Neuronal stem cell (in vitro differentiated cells): ENCODE measurements around the gene C21orf58.

Source experiments
- DNase-seq: peaks from one replicate; pipeline ENCODE4 v3.0.0-alpha.2; 2013; ENCODE audit warnings: low spot score
- H2AFZ ChIP-seq: one replicate; pipeline ENCODE4 v1.6.1; 2013; ENCODE audit warnings: mild to moderate bottlenecking, low read length, inconsistent platforms
- H2AK5ac ChIP-seq: 2 replicates; pipeline ENCODE4 v1.6.1; 2013; ENCODE audit warnings: low read depth, mild to moderate bottlenecking, inconsistent platforms, low read length, moderate library complexity, mixed read lengths
- H2BK120ac ChIP-seq: 2 replicates; pipeline ENCODE4 v1.6.1; 2013; ENCODE audit warnings: low read depth, mild to moderate bottlenecking, inconsistent platforms, low read length, moderate library complexity, mixed read lengths
- H2BK12ac ChIP-seq: one replicate; pipeline ENCODE4 v1.6.1; 2013; ENCODE audit warnings: low read length, inconsistent platforms
- H2BK15ac ChIP-seq: 2 replicates; pipeline ENCODE4 v1.6.1; 2013; ENCODE audit warnings: mild to moderate bottlenecking, low read length, inconsistent platforms, mixed read lengths
- H2BK5ac ChIP-seq: one replicate; pipeline ENCODE4 v1.6.1; 2013; ENCODE audit warnings: inconsistent platforms, mild to moderate bottlenecking, low read length, moderate library complexity
- H3K14ac ChIP-seq: one replicate; pipeline ENCODE4 v1.6.1; 2013; ENCODE audit warnings: low read length, inconsistent platforms
- H3K18ac ChIP-seq: 2 replicates; pipeline ENCODE4 v1.6.1; 2013; ENCODE audit warnings: low read length, inconsistent platforms
- H3K23ac ChIP-seq: 2 replicates; pipeline ENCODE4 v1.6.1; 2013; ENCODE audit warnings: low read depth, mild to moderate bottlenecking, mixed read lengths, low read length, inconsistent platforms; ENCODE audit not compliant: poor library complexity
- H3K27ac ChIP-seq: replicated peaks from 3 replicates; pipeline ENCODE4 v1.5.1; 2013; ENCODE audit warnings: low read length, inconsistent platforms
- H3K27me3 ChIP-seq, 3 experiments: 2 replicates each; pipeline ENCODE4 v1.6.1; 2013; ENCODE audit warnings: low read length in 3 of 3, mild to moderate bottlenecking in 2 of 3, inconsistent platforms in 1 of 3, low read depth in 1 of 3, mixed read lengths in 1 of 3, moderate library complexity in 1 of 3; ENCODE audit not compliant: control insufficient read depth in 3 of 3, insufficient read depth in 3 of 3
- H3K36me3 ChIP-seq, 2 donors: replicated peaks in 1 of 2; 2 replicates each; pipeline ENCODE4 v1.6.1; 2013; ENCODE audit warnings: low read length in 2 of 2; ENCODE audit not compliant: control insufficient read depth in 2 of 2, insufficient read depth in 2 of 2
- H3K4ac ChIP-seq: 2 replicates; pipeline ENCODE4 v1.6.1; 2013; ENCODE audit warnings: inconsistent platforms, mild to moderate bottlenecking, low read length, moderate library complexity
- H3K4me1 ChIP-seq, 2 donors: 1 replicate in 1 of 2; 2 replicates in 1 of 2; pipeline ENCODE4 v1.6.1; 2013; ENCODE audit warnings: low read length in 2 of 2, low read depth in 1 of 2; ENCODE audit not compliant: control insufficient read depth in 2 of 2, insufficient read depth in 1 of 2
- H3K4me2 ChIP-seq: one replicate; pipeline ENCODE4 v1.6.1; 2013; ENCODE audit warnings: mild to moderate bottlenecking, low read length, inconsistent platforms; ENCODE audit not compliant: insufficient read depth, poor library complexity, severe bottlenecking
- H3K4me3 ChIP-seq, 2 donors: 2 replicates each; pipeline ENCODE4 v1.5.1; 2013; ENCODE audit warnings: low read length in 2 of 2, mild to moderate bottlenecking in 2 of 2, inconsistent platforms in 1 of 2, moderate library complexity in 1 of 2
- H3K79me1 ChIP-seq: one replicate; pipeline ENCODE4 v1.6.1; 2013; ENCODE audit warnings: low read depth, mild to moderate bottlenecking, inconsistent platforms, low read length, moderate library complexity
- H3K9ac ChIP-seq: one replicate; pipeline ENCODE4 v1.6.1; 2013; ENCODE audit warnings: mild to moderate bottlenecking, low read depth, low read length, inconsistent platforms; ENCODE audit not compliant: poor library complexity
- H3K9me3 ChIP-seq, 2 donors: replicated peaks in 1 of 2; 2 replicates each; pipeline versions ENCODE3 to v1.6.1; 2013; ENCODE audit warnings: low read length in 2 of 2, mild to moderate bottlenecking in 2 of 2, inconsistent platforms in 1 of 2, low read depth in 1 of 2, mixed read lengths in 1 of 2, moderate library complexity in 1 of 2; ENCODE audit not compliant: control insufficient read depth in 2 of 2, insufficient read depth in 1 of 2
- H4K8ac ChIP-seq: one replicate; pipeline ENCODE4 v1.6.1; 2013; ENCODE audit warnings: low read depth, mild to moderate bottlenecking, inconsistent platforms, low read length, moderate library complexity
- H4K91ac ChIP-seq: one replicate; pipeline ENCODE4 v1.6.1; 2013; ENCODE audit warnings: low read length, low read depth, mild to moderate bottlenecking, inconsistent platforms; ENCODE audit not compliant: poor library complexity
- WGBS, 2 donors: extraction: QIAGEN DNeasy Blood & Tissue Kit; methylation state at CpG; one replicate each; pipeline ENCODE4 v1.1.7; 2013; ENCODE audit warnings: missing lambda C conversion rate in 2 of 2, mixed read lengths in 1 of 2; ENCODE audit not compliant: insufficient read length in 2 of 2, insufficient replicate concordance in 1 of 2; ENCODE audit errors: extremely low coverage in 2 of 2; 5-methylcytosine and 5-hydroxymethylcytosine counted together

Gene C21orf58

DNA sequence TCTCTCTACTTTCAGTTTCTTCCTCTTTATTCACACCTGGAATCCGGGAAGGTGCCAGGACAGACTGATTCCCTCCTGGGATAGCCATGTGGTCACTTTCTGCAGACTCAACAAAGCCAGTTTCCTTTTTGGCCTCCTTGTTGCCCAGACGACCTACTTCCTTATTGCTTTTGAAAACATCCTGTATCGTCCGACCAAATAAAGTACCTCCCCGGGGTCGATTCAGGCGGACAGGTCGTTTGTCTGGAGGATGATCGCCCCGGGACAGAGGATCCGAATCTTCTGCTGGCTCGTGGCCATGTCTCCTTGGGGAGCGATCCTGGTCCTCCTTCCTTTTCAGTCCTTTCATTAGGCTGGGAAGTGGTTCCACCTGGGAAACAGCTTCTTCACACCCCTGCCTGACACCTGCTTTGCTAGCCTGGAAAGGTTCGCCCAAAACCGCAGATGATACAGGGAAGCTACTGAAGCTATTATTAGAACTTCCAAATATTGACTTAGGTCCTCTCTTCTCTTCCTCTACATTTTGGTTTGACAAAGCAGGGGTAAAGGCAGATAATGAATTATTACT is 39.5 kb downstream of the C21orf58 start:
- H3K4me3 ChIP-seq = peak overlapping the region in 1 of 2 donors; percentile 11
- no peak overlapping the region for H2BK5ac ChIP-seq
- WGBS, 2 donors = no CpG with 5 or more reads among the region's 15 CpGs
- no peak overlapping the region for H2AFZ ChIP-seq
- H3K36me3 ChIP-seq = peaks cover 28 to 70% of the 10 kb centered on the region in 2 donors
- H3K27me3 ChIP-seq = peaks cover 0 to 2% (median 0%) of the 10 kb centered on the region in 3 experiments
- no peak overlapping the region for H3K4ac ChIP-seq
- no peak for DNase-seq
- H2AK5ac ChIP-seq = no peak overlapping the region
- H2BK12ac ChIP-seq = no peak overlapping the region
- H3K79me1 ChIP-seq = peaks cover 6% of the 10 kb centered on the region
- H3K23ac ChIP-seq = no peak overlapping the region
- H3K14ac ChIP-seq = no peak overlapping the region
- no peak overlapping the region for H4K8ac ChIP-seq
- peaks cover 6 to 15% of the 10 kb centered on the region in 2 donors for H3K9me3 ChIP-seq
- peaks cover 3 to 5% of the 10 kb centered on the region in 2 donors for H3K4me1 ChIP-seq
- H3K18ac ChIP-seq = no peak overlapping the region
- H4K91ac ChIP-seq = no peak overlapping the region
- no peak overlapping the region for H3K4me2 ChIP-seq
- no peak overlapping the region for H2BK120ac ChIP-seq
- no peak overlapping the region for H2BK15ac ChIP-seq
- no peak overlapping the region for H3K9ac ChIP-seq
- no peak overlapping the region for H3K27ac ChIP-seq

DNA sequence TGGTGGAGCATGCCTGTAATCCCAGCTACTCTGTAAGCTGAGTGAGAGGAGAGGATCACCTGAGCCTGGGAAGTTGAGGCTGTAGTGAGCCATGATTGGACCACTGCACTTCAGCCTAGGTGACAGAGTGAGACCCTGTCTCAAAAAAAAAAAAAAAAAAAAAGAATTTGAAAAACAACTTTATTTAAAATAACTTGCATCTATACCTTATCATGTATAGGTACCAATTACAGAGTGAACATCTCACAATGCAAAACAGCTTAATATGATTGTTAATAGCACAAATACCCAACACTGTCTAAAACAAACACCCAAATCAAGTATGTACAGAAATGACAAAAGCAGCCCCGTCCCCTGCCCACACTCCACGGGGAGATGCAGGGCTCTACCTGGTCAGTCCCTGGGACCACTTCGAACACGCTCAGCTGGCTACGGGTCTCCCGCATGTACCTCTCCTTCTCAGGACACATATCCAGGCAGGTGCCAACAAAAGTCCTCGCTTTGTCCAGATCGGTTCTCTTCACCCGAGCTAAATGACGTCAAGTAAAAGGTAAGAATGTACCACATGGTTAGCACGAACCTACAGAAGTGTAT is 48.8 kb downstream of the C21orf58 start:
- H3K4me2 ChIP-seq = no peak overlapping the region

GRCh38 chr21:46273341-46273740 is 50.3 kb downstream of the C21orf58 start:
- Histone ChIP-seq H2BK120ac (no peak overlapping the region), H2BK12ac (no peak overlapping the region), H2AFZ (no peak overlapping the region), H3K4me3 (no peak overlapping the region), H3K9ac (no peak overlapping the region), H2BK15ac (no peak overlapping the region), H3K4me2 (no peak overlapping the region), H2BK5ac (no peak overlapping the region), H3K23ac (no peak overlapping the region), H2AK5ac (no peak overlapping the region), H3K18ac (no peak overlapping the region), H4K8ac (no peak overlapping the region), H4K91ac (no peak overlapping the region), H3K36me3 (peaks cover 51 to 98% of the 10 kb centered on the region in 2 donors), H3K27ac (no peak overlapping the region), H3K4ac (no peak overlapping the region), H3K4me1 (no peaks in the 10 kb centered on the region), H3K79me1 (no peaks in the 10 kb centered on the region), H3K9me3 (no peaks in the 10 kb centered on the region), H3K14ac (no peak overlapping the region), H3K27me3 (no peaks in the 10 kb centered on the region)
- DNase-seq = no peak
- WGBS, 2 donors = no CpG with 5 or more reads among the region's 14 CpGs

More for the DNA sequence above, 48.8 kb downstream of the C21orf58 start:
- Histone ChIP-seq H2AK5ac (no peak overlapping the region), H3K18ac (no peak overlapping the region), H3K4me1 (no peaks in the 10 kb centered on the region), H3K27me3 (no peaks in the 10 kb centered on the region), H4K8ac (no peak overlapping the region), H2BK120ac (no peak overlapping the region), H2BK12ac (no peak overlapping the region), H3K4me3 (no peak overlapping the region), H3K27ac (no peak overlapping the region), H2AFZ (no peak overlapping the region), H2BK5ac (no peak overlapping the region), H3K36me3 (peaks cover 52 to 96% of the 10 kb centered on the region in 2 donors), H2BK15ac (no peak overlapping the region), H3K4ac (no peak overlapping the region), H3K14ac (no peak overlapping the region), H3K79me1 (no peaks in the 10 kb centered on the region), H3K9me3 (no peaks in the 10 kb centered on the region), H3K23ac (peak overlapping the region; percentile 31), H3K9ac (no peak overlapping the region), H4K91ac (no peak overlapping the region)
- no CpG with 5 or more reads among the region's 11 CpGs for WGBS, 2 donors
- DNase-seq = no peak

DNA sequence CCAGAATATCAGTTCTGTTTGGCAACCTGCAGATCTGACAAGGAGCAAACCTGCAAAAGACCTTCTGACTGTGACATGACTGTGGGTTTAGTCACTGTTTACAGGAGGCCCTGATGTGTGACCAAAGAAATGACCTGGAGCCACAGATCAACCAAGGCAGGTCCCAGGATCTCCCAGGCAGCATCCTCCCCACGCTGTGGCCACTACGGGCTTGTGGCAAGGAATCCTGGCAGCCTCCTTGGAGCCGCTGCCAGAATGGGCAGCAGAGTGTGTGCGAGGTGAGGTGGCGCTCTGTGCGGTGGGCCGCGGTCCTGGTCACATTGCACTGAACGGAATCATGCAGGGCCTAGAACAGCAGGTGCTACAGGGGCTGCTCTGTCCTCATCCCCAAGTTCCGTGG is 54.2 kb downstream of the C21orf58 start:
- no CpG with 5 or more reads among the region's 10 CpGs for WGBS, 2 donors
- Histone ChIP-seq H2BK5ac (no peak overlapping the region), H3K36me3 (peaks cover 60 to 97% of the 10 kb centered on the region in 2 donors), H3K4me1 (no peaks in the 10 kb centered on the region), H3K9ac (no peak overlapping the region), H2BK120ac (no peak overlapping the region), H3K18ac (no peak overlapping the region), H2AK5ac (no peak overlapping the region), H2AFZ (no peak overlapping the region), H3K27ac (no peak overlapping the region), H4K8ac (peak overlapping the region; percentile 74), H3K23ac (no peak overlapping the region), H3K4me2 (no peak overlapping the region), H4K91ac (no peak overlapping the region), H3K4me3 (no peak overlapping the region), H2BK12ac (no peak overlapping the region), H3K9me3 (no peaks in the 10 kb centered on the region), H2BK15ac (no peak overlapping the region), H3K14ac (no peak overlapping the region), H3K79me1 (peaks cover 3% of the 10 kb centered on the region), H3K4ac (no peak overlapping the region), H3K27me3 (no peaks in the 10 kb centered on the region)
- no peak for DNase-seq
